HG02981 (cell line): ENCODE measurements around the gene BABAM2.
A peak's percentile ranks its signal among the peaks of the same experiment; 100 is the strongest.
"Not testable (repeated sequence)": the region's sequence is repeated elsewhere in the genome, so short reads cannot be mapped to it uniquely, and the experiment has no call there.

Experiments
- ATAC-seq: cut with Tn5 transposase; IDR thresholded peaks from one replicate; pipeline ENCODE4 v1.9.1; 2021; ENCODE audit warnings: mild to moderate bottlenecking, moderate library complexity; ENCODE audit not compliant: unreplicated experiment

The BABAM2 gene

GRCh38 chr2:28227498-28227897 is 337.0 kb downstream of the BABAM2 start:
- ATAC-seq: no peak

GRCh38 chr2:28228434-28228995 is 338.0 kb downstream of the BABAM2 start:
- no peak for ATAC-seq

- no peak for ATAC-seq
These were observed 340.6 kb downstream of the BABAM2 start for GRCh38 chr2:28231110-28231631.

- no peak for ATAC-seq
These were observed 341.8 kb downstream of the BABAM2 start for GRCh38 chr2:28232295-28232694.

GRCh38 chr2:28233164-28233676 is 342.7 kb downstream of the BABAM2 start:
- no peak for ATAC-seq

- no peak for ATAC-seq
These were observed 344.3 kb downstream of the BABAM2 start for GRCh38 chr2:28234807-28235206.

GRCh38 chr2:28239207-28239606 is 348.7 kb downstream of the BABAM2 start:
- ATAC-seq: no peak

GRCh38 chr2:28240937-28241336 is 350.4 kb downstream of the BABAM2 start:
- ATAC-seq: no peak

- no peak for ATAC-seq
These were observed 356.8 kb downstream of the BABAM2 start for GRCh38 chr2:28247290-28247689.

GRCh38 chr2:28247734-28248133 is 357.2 kb downstream of the BABAM2 start:
- ATAC-seq: no peak

GRCh38 chr2:28248511-28248910 is 358.0 kb downstream of the BABAM2 start:
- ATAC-seq: no peak

- ATAC-seq: no peak
These were observed 359.5 kb downstream of the BABAM2 start for GRCh38 chr2:28250006-28250405.

GRCh38 chr2:28251337-28251736 is 360.8 kb downstream of the BABAM2 start:
- no peak for ATAC-seq

- ATAC-seq: peak; percentile 80
These were observed 361.8 kb downstream of the BABAM2 start for GRCh38 chr2:28252311-28252710.

GRCh38 chr2:28253543-28253942 is 363.0 kb downstream of the BABAM2 start:
- no peak for ATAC-seq

GRCh38 chr2:28255231-28255630 is 364.7 kb downstream of the BABAM2 start:
- ATAC-seq: not testable (repeated sequence)

GRCh38 chr2:28257182-28257581 is 366.7 kb downstream of the BABAM2 start:
- no peak for ATAC-seq

- ATAC-seq: not testable (repeated sequence)
These were observed 368.7 kb downstream of the BABAM2 start for GRCh38 chr2:28259226-28259625.

- no peak for ATAC-seq
These were observed 373.2 kb downstream of the BABAM2 start for GRCh38 chr2:28263690-28264089.

- no peak for ATAC-seq
These were observed 376.8 kb downstream of the BABAM2 start for GRCh38 chr2:28267282-28267681.

- ATAC-seq: no peak
These were observed 377.9 kb downstream of the BABAM2 start for GRCh38 chr2:28268386-28268785.

- ATAC-seq: no peak
These were observed 378.7 kb downstream of the BABAM2 start for GRCh38 chr2:28269019-28269784.
